Endothelial cell of umbilical vein (primary cell): ENCODE measurements around the gene SPACA4.

Source experiments
- POLR2A ChIP-seq: IDR thresholded peaks from 2 replicates; pipeline ENCODE4 v1.6.1; 2012; ENCODE audit warnings: low read depth, mild to moderate bottlenecking, control low read depth, low read length
- TF ChIP-seq, protein P1 (sequence below), 2 donors: IDR thresholded peaks; 1 replicate in 1 of 2; 2 replicates in 1 of 2; pipeline ENCODE4 v1.5.1; 2011; ENCODE audit warnings: low read length in 2 of 2, mild to moderate bottlenecking in 2 of 2, moderate library complexity in 2 of 2, control low read depth in 1 of 2, inconsistent platforms in 1 of 2, low read depth in 1 of 2; ENCODE audit not compliant: insufficient read depth in 1 of 2; ENCODE audit errors: extremely low read depth in 1 of 2

GRCh38 chr19:48631225-48631624, 24.7 kb downstream of the SPACA4 start:
- no peak for TF ChIP-seq POLR2A
- TF ChIP-seq, protein P1, sequence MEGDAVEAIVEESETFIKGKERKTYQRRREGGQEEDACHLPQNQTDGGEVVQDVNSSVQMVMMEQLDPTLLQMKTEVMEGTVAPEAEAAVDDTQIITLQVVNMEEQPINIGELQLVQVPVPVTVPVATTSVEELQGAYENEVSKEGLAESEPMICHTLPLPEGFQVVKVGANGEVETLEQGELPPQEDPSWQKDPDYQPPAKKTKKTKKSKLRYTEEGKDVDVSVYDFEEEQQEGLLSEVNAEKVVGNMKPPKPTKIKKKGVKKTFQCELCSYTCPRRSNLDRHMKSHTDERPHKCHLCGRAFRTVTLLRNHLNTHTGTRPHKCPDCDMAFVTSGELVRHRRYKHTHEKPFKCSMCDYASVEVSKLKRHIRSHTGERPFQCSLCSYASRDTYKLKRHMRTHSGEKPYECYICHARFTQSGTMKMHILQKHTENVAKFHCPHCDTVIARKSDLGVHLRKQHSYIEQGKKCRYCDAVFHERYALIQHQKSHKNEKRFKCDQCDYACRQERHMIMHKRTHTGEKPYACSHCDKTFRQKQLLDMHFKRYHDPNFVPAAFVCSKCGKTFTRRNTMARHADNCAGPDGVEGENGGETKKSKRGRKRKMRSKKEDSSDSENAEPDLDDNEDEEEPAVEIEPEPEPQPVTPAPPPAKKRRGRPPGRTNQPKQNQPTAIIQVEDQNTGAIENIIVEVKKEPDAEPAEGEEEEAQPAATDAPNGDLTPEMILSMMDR (IDR thresholded peaks at IDR 0.05; ENCODE audit: extremely low read depth in 1 of 2, insufficient read depth in 1 of 2, low read depth in 1 of 2, low read length in 2 of 2) = no peak
